OCI-LY7 (cell line): ENCODE results near the gene CCHCR1.

Source experiments
- CTCF ChIP-seq: fragments of 200-600 bp; sonication (generic); conservative IDR thresholded peaks from 2 replicates; pipeline ENCODE4 v1.5.1; 2014; ENCODE audit warnings: mild to moderate bottlenecking, antibody characterized with exemption, low read length, moderate library complexity, mixed read lengths
- EZH2phosphoT487 ChIP-seq: fragments of 200-600 bp; sonication (generic); IDR thresholded peaks from 2 replicates; pipeline ENCODE4 v1.6.1; 2018; ENCODE audit warnings: low read depth, borderline replicate concordance, mild to moderate bottlenecking, mixed run types, antibody characterized with exemption, low read length, moderate library complexity, mixed read lengths

- TF ChIP-seq CTCF (no peak), EZH2phosphoT487 (no peak)
Measured at GRCh38 chr6:31152781-31153180, 4.8 kb downstream of the CCHCR1 start.
